Heart left ventricle (tissue), 16 donors: ENCODE results near the gene PLXNB3. TPM values are rescaled to one million over a fixed set of nuclear protein-coding genes. Genes with fewer than 3 reads are reported as not detected.

Experiments
- ATAC-seq, 4 donors: fragments of 200-7000 bp; cut with Tn5 transposase; one replicate each; pipeline ENCODE4 v1.9.1; 2020 to 2022; ENCODE audit warnings: moderate library complexity in 4 of 4, mild to moderate bottlenecking in 3 of 4, moderate number of reproducible peaks in 1 of 4
- DNase-seq, 5 donors: peaks; one replicate each; pipeline ENCODE4 v3.0.0-alpha.2; 2020
- H3K27ac ChIP-seq, 12 donors: fragments of 200-600 bp; sonication (generic) in 4 of 12; one replicate each; pipeline versions ENCODE4 v1.5.0 to v1.8.0; 2016 to 2022; ENCODE audit warnings: mild to moderate bottlenecking in 2 of 12
- H3K27me3 ChIP-seq, 9 donors: fragments of 200-600 bp; sonication (generic) in 2 of 9; one replicate each; pipeline versions ENCODE4 v1.5.1 to v1.8.0; 2016 to 2022; ENCODE audit warnings: mild to moderate bottlenecking in 3 of 9
- H3K36me3 ChIP-seq, 9 donors: fragments of 200-600 bp; sonication (generic) in 2 of 9; one replicate each; pipeline versions ENCODE4 v1.5.0 to v1.8.0; 2018 to 2022; ENCODE audit warnings: mild to moderate bottlenecking in 2 of 9
- H3K4me1 ChIP-seq, 12 donors: fragments of 200-600 bp; sonication (generic) in 4 of 12; one replicate each; pipeline versions ENCODE4 v1.5.0 to v1.8.0; 2016 to 2022; ENCODE audit warnings: mild to moderate bottlenecking in 3 of 12
- H3K4me3 ChIP-seq, 12 donors: fragments of 200-600 bp; sonication (generic) in 4 of 12; one replicate each; pipeline versions ENCODE4 v1.5.0 to v1.8.0; 2017 to 2022; ENCODE audit warnings: mild to moderate bottlenecking in 9 of 12, moderate library complexity in 4 of 12
- H3K9me3 ChIP-seq, 12 donors: fragments of 200-600 bp; sonication (generic) in 4 of 12; one replicate each; pipeline versions ENCODE4 v1.5.0 to v1.8.0; 2016 to 2022; ENCODE audit warnings: mild to moderate bottlenecking in 1 of 12
- POLR2A ChIP-seq, 2 donors: fragments of 450-650 bp; IDR thresholded peaks; one replicate each; pipeline ENCODE4 v1.6.1; 2017; ENCODE audit warnings: antibody characterized with exemption in 2 of 2, mild to moderate bottlenecking in 2 of 2, moderate library complexity in 2 of 2
- WGBS, 4 donors: extraction: QIAGEN DNeasy Blood & Tissue Kit in 2 of 4; methylation state at CpG; one replicate each; pipeline versions ENCODE4 v1.1.5 to v1.1.7; 2013 to 2018; 5-methylcytosine and 5-hydroxymethylcytosine counted together
- intact Hi-C, 10 donors: fragments of 100-400 bp; cut with DNase I; formaldehyde crosslinking; loops; one replicate each; pipeline versions ENCODE4 v1.11.1 to v1.14.2; 2022
- polyA plus RNA-seq, 2 donors: library from polyadenylated mRNA; stranded (reverse); fragments of 200-250 nt; gene quantifications; one replicate each; pipeline ENCODE4 v1.2.3, GENCODE V29; 2013
- total RNA-seq, 9 donors: library from RNA; depleted of rRNA in 2 of 9; stranded (reverse); fragments of >200 nt in 2 of 9; fragmentation: NEBNext Ultra II Directional in 3 of 9; extraction: Animal tissue kit (Norgen Biotek cat#: 25700) in 3 of 9; gene quantifications; one replicate each; pipeline versions ENCODE4 v1.1.0 to v1.2.4, GENCODE V29; 2016 to 2023
- TF ChIP-seq, protein P1 (sequence below), 12 donors: fragments of 200-600 bp; sonication (generic) in 4 of 12; IDR thresholded peaks; one replicate each; pipeline versions ENCODE4 v1.5.0 to v1.8.0; 2018 to 2022; ENCODE audit warnings: antibody characterized with exemption in 12 of 12, mild to moderate bottlenecking in 5 of 12
- donor health status: ischemic (EF 13 %, LVEDD 7.1; RV severe dilation, severe dysfunction).
- donor health status: healthy with polysubstance abuse.
- donor health status: DM: no; HTN: yes; CAD: no.
- donor health status: DM: no; HTN: no; CAD: no.
- donor health status: ischemic (EF 25% LVEDD 6.9; RV normal size, moderate dysfunction).
- donor health status: ischemic (EF 25% LVEDD 5.7; RV mildly dilated, moderate dysfunction).
- donor health status: healthy.
- donor health status: DM: yes; HTN: yes; CAD: no.
- donor health status: ischemic (EF 35%, LVEDD 5.7; RV mildly dilated, moderate dysfunction).
- donor health status: nonischemic (EF 11% LVEDD 7.7; RV severe dilation, severe dysfunction).
- donor health status: DM: yes; HTN: yes; CAD: no.
- donor health status: PGD.
- donor health status: ischemic (EF 29% LVEDD 5.4; RV normal size, mild dysfunction).
- donor health status: nonischemic (EF 23%, LVEDD 6.1; RV moderate dilation, normal function).

Gene PLXNB3
- total and polyA plus RNA-seq, 11 donors = 0.51 to 8.6 (median 2.8) TPM

DNA sequence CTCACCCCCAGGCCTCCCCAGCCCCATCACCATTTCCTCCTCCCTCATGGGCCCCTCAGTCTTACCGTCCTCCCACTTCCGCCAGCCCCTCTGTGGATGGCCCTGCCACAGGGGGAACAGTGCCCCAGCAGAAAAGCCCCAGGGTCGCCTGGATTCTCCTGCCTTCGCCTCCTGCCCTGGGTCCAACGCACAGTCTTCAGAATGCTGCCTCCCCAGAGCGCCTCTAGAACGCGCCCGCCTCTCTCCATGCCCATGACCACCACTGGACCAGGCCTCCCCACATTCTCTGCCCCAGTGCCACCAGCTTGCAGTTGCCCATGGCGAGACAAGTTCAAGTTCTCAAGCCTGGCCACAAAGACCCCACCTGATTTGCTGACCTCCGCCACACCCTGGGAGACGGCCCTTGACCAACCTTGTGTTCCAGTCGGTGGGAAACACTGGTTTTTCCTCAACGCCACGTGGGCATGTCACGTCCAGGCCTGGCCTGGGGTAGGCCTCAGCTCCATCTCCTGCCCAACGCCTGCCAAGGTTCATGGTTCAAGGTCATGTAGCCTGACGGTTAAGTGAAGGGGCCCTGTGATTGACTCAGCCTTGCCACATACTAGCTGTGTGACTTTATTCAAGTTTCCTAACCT, 634 bp upstream of the PLXNB3 start:
- TF ChIP-seq POLR2A (IDR thresholded peaks at IDR 0.05) = no peak
- TF ChIP-seq, protein P1, sequence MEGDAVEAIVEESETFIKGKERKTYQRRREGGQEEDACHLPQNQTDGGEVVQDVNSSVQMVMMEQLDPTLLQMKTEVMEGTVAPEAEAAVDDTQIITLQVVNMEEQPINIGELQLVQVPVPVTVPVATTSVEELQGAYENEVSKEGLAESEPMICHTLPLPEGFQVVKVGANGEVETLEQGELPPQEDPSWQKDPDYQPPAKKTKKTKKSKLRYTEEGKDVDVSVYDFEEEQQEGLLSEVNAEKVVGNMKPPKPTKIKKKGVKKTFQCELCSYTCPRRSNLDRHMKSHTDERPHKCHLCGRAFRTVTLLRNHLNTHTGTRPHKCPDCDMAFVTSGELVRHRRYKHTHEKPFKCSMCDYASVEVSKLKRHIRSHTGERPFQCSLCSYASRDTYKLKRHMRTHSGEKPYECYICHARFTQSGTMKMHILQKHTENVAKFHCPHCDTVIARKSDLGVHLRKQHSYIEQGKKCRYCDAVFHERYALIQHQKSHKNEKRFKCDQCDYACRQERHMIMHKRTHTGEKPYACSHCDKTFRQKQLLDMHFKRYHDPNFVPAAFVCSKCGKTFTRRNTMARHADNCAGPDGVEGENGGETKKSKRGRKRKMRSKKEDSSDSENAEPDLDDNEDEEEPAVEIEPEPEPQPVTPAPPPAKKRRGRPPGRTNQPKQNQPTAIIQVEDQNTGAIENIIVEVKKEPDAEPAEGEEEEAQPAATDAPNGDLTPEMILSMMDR (IDR thresholded peaks at IDR 0.05) = no peak
- ATAC-seq (no peak), DNase-seq (peak in 2 of 5 donors; percentile 6 to 17)
- Histone ChIP-seq H3K4me1 (peaks cover 0 to 26% (median 5%) of the 10 kb centered on the region in 12 donors), H3K36me3 (no peaks in the 10 kb centered on the region), H3K27ac (no peak overlapping the region), H3K9me3 (no peaks in the 10 kb centered on the region), H3K27me3 (peaks cover 0 to 4% (median 0%) of the 10 kb centered on the region in 9 donors), H3K4me3 (no peak overlapping the region)
- intact Hi-C loops = loop anchor here in 7 of 10 donors (2.0 to 5.0 kb wide), 3 partner anchors 189 to 769 kb away; no protein-coding TSS in a partner anchor
- 86 to 89% (median 87%) methylated on average over 18 of the region's 18 CpGs for WGBS, 4 donors

DNA sequence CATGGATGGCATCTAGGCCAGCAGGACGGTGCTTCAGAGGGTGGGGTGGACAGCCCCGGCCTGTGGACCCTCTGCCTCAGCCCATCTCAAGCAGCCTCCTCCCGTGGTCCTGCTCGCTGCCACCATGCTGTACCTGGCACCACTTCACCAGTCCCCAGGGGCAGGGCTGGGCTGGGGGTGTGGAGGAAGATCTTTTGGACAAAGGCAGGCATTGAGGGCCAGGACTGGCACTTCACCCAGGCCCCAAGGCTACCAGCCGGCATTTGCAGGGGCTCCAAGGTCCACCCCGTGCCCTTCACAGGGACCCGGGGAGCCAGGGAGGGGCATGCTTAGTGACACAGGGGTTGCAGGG, 713 bp downstream of the PLXNB3 start:
- peaks cover 0 to 4% (median 0%) of the 10 kb centered on the region in 9 donors for H3K27me3 ChIP-seq
- peak overlapping the region in 7 of 12 donors; percentile 9 to 81 (median 28) for H3K27ac ChIP-seq
- TF ChIP-seq, protein P1 (IDR thresholded peaks at IDR 0.05) = no peak
- TF ChIP-seq POLR2A (IDR thresholded peaks at IDR 0.05) = no peak
- ATAC-seq (no peak), DNase-seq (peak in 1 of 5 donors; percentile 23)
- intact Hi-C loops = loop anchor here in 9 of 10 donors (1.0 to 5.0 kb wide), 5 partner anchors 183 to 768 kb away; no protein-coding TSS in a partner anchor
- peaks cover 0 to 26% (median 5%) of the 10 kb centered on the region in 12 donors for H3K4me1 ChIP-seq
- no peaks in the 10 kb centered on the region for H3K9me3 ChIP-seq
- 83 to 100% (median 89%) methylated on average over 2 to 7 of the region's 7 CpGs for WGBS, 4 donors
- H3K4me3 ChIP-seq = no peak overlapping the region
- H3K36me3 ChIP-seq = no peaks in the 10 kb centered on the region

DNA sequence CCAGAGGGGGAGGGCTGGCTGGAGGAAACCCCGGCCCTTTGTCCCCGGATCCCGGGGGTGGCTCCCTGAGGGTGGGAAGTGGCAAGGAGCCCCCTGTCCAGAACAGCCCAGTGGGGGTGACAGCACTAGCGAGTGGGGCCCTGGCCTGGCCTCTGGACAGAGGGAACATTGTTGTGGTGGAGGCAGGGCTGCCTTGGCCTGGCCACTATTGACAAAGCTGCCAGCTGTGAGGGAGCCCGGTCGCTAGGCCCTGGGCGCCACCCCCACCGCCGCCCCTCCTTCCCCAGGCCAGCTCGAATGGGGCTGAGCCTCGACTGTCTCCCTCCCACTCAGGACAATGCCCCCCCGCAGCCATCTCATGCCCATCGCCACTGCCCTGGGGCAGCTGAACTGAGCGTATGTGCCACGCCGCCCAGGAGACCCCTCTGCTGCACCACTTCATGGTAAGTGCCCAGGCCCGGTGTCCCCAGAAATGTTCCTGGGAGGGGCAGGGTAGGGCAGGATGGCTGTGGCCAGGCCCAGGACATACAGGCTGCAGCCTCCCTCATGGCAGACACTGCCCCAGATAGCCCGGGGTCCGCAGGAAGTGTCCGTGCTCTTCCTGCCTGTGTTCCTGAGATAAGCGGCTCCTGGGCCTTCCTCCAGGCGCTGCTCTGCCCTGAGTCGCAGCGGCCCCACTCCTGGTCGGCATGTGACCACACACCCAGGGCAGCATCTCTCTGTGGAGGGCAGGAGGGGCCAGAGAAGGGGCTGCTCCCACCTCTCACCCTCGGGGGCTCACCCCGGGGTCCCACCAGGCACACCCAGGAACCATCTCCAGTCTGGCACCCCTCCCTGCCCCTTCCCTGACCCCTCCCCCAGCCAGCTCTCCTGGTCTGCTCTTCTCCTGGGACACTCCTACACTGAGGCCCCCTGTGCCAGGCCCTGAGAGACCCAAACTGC, 1.4 kb downstream of the PLXNB3 start:
- DNase-seq (peak in 2 of 5 donors; percentile 27 to 49), ATAC-seq (peak; percentile 44 to 76 (median 60))
- no peaks in the 10 kb centered on the region for H3K9me3 ChIP-seq
- no peaks in the 10 kb centered on the region for H3K36me3 ChIP-seq
- peaks cover 0 to 26% (median 5%) of the 10 kb centered on the region in 12 donors for H3K4me1 ChIP-seq
- peak overlapping the region in 2 of 12 donors; percentile 22 to 24 for H3K4me3 ChIP-seq
- peak overlapping the region in 9 of 12 donors; percentile 9 to 81 (median 30) for H3K27ac ChIP-seq
- peaks cover 0 to 4% (median 0%) of the 10 kb centered on the region in 9 donors for H3K27me3 ChIP-seq
- intact Hi-C loops = loop anchor here in 3 of 10 donors (2.0 kb wide), 1 partner anchor 187 kb away; no protein-coding TSS in a partner anchor
- TF ChIP-seq, protein P1 (IDR thresholded peaks at IDR 0.05) = no peak
- TF ChIP-seq POLR2A (IDR thresholded peaks at IDR 0.05) = no peak
- WGBS, 4 donors = 36 to 66% (median 53%) methylated on average over 6 to 27 of the region's 27 CpGs
